H1 (cell line): ENCODE measurements around the gene PLXNB2. TPM values are rescaled to one million over a fixed set of nuclear protein-coding genes. Genes with fewer than 3 reads are reported as not detected.

Experiments used
- ATF3 ChIP-seq: IDR thresholded peaks from 2 replicates; pipeline ENCODE4 v1.6.1; 2011; ENCODE audit warnings: low read depth, mild to moderate bottlenecking, low read length; ENCODE audit not compliant: insufficient read depth
- CHD7 ChIP-seq: fragments of 300-600 bp; sonication (generic); IDR thresholded peaks from 2 replicates; pipeline ENCODE4 v1.7.1; 2012; ENCODE audit warnings: low read length, moderate library complexity, mild to moderate bottlenecking, inconsistent platforms; ENCODE audit not compliant: insufficient replicate concordance
- GABPA ChIP-seq: IDR thresholded peaks from 2 replicates; pipeline ENCODE4 v1.6.1; 2011; ENCODE audit warnings: mild to moderate bottlenecking, low read length, moderate library complexity, borderline replicate concordance; ENCODE audit not compliant: insufficient read depth
- RAD21 ChIP-seq, 2 experiments: IDR thresholded peaks in 1 of 2; conservative IDR thresholded peaks in 1 of 2; 2 replicates each; pipeline ENCODE4 v1.6.1; 2011; ENCODE audit warnings: low read depth in 2 of 2, low read length in 2 of 2, improper control_type of control experiment in 1 of 2, inconsistent platforms in 1 of 2, mild to moderate bottlenecking in 1 of 2, moderate library complexity in 1 of 2
- RBBP5 ChIP-seq: IDR thresholded peaks from 2 replicates; pipeline ENCODE4 v1.7.1; 2012; ENCODE audit warnings: low read depth, mild to moderate bottlenecking, inconsistent platforms, low read length, moderate library complexity, borderline replicate concordance
- SP4 ChIP-seq: IDR thresholded peaks from 2 replicates; pipeline ENCODE4 v1.6.1; 2012; ENCODE audit warnings: low read length, inconsistent platforms
- SRF ChIP-seq: IDR thresholded peaks from 2 replicates; pipeline ENCODE4 v1.6.1; 2011; ENCODE audit warnings: mild to moderate bottlenecking, low read depth, low read length, moderate library complexity
- TCF12 ChIP-seq: IDR thresholded peaks from 2 replicates; pipeline ENCODE4 v1.6.1; 2011; ENCODE audit warnings: low read depth, mild to moderate bottlenecking, low read length
- polyA plus RNA-seq, 7 experiments: library from polyadenylated mRNA; depleted of rRNA in 3 of 7; stranded (reverse) in 5 of 7; unstranded in 2 of 7; fragments of >200 nt in 5 of 7; fragments of 200-250 nt in 2 of 7; gene quantifications; 1 replicate in 5 of 7; 2 replicates in 1 of 7; 4 replicates in 1 of 7; pipeline versions ENCODE4 v1.2.1 to v1.2.3, GENCODE V29; 2011 to 2013; ENCODE audit warnings: missing spikeins in 2 of 7, mixed read lengths in 2 of 7
- total RNA-seq: library from RNA; stranded (reverse); fragmentation: NEBNext Ultra II Directional; extraction: Animal tissue kit (Norgen Biotek cat#: 25700); gene quantifications from 2 replicates; pipeline ENCODE4 v1.2.1, GENCODE V29; 2021
- TF ChIP-seq, protein P1 (sequence below), 3 experiments: IDR thresholded peaks; 1 replicate in 2 of 3; 2 replicates in 1 of 3; pipeline versions ENCODE4 v1.5.1 to v1.6.1; 2011; ENCODE audit warnings: low read length in 3 of 3, mild to moderate bottlenecking in 3 of 3, inconsistent platforms in 2 of 3, low read depth in 1 of 3, moderate library complexity in 1 of 3; ENCODE audit not compliant: insufficient read depth in 1 of 3; ENCODE audit errors: control extremely low read depth in 1 of 3

The PLXNB2 gene
- total and polyA plus RNA-seq, 2 of the 8 experiments (the other 6 are each of a cell fraction or from before 2014, with no cell fraction given) = 58.3 to 92.8 TPM

DNA sequence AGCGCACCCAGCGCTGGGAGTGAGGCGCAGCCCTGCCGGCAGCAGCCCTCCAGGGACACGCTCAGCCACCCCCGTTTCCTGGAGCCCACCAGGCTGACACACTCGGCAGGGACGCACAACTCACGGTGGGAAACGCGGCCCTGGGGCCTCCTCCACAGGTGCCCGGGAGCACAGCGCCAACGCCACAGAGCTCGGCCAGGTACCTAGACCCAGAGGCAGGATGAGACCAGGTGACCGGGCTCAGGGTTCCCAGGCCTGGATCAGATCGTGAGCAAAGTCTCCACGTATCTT lies 80.6 kb downstream of the PLXNB2 start (continued):
- TF ChIP-seq CHD7 (no peak), SP4 (no peak), GABPA (no peak), TCF12 (no peak), SRF (no peak), RAD21 (IDR thresholded peaks at IDR 0.05 in 1 of 2, conservative IDR thresholded peaks at IDR 0.05 in 1 of 2; ENCODE audit: low read depth in 2 of 2, low read length in 2 of 2) (no peak), ATF3 (no peak), RBBP5 (no peak)
- TF ChIP-seq, protein P1, sequence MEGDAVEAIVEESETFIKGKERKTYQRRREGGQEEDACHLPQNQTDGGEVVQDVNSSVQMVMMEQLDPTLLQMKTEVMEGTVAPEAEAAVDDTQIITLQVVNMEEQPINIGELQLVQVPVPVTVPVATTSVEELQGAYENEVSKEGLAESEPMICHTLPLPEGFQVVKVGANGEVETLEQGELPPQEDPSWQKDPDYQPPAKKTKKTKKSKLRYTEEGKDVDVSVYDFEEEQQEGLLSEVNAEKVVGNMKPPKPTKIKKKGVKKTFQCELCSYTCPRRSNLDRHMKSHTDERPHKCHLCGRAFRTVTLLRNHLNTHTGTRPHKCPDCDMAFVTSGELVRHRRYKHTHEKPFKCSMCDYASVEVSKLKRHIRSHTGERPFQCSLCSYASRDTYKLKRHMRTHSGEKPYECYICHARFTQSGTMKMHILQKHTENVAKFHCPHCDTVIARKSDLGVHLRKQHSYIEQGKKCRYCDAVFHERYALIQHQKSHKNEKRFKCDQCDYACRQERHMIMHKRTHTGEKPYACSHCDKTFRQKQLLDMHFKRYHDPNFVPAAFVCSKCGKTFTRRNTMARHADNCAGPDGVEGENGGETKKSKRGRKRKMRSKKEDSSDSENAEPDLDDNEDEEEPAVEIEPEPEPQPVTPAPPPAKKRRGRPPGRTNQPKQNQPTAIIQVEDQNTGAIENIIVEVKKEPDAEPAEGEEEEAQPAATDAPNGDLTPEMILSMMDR (IDR thresholded peaks at IDR 0.05; ENCODE audit: control extremely low read depth in 1 of 3, insufficient read depth in 1 of 3, low read depth in 1 of 3, low read length in 3 of 3) = no peak
